ENCODE measurements around the gene SNRNP40. TPM values are rescaled to one million over a fixed set of nuclear protein-coding genes. Genes with fewer than 3 reads are reported as not detected.
"Not testable (repeated sequence)": the region's sequence is repeated elsewhere in the genome, so short reads cannot be mapped to it uniquely, and the experiment has no call there.

The SNRNP40 gene
- total RNA-seq, 4 donors from 2014 or later, result 22.9 to 63.5 (median 34.3) TPM

DNA sequence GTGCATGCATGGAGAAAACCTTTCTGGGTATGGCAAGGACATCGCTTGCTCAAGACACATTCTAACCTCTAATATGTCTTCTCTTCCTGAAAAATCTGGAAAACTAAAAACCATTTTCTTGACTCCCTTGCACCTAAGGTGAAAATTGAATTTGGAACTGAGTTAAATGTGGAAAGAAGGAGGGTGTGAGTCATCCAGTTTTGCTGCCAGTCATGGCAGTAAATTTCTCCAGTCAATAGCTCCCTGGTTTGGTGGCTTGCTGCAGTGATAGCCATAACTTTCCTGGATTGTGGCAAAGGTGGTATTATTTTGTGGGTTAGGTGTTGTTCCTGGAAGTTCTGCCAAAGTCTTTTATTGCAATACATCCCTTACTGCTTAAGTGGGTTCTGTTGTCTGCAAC is 2.8 kb upstream of the SNRNP40 start:
- Histone ChIP-seq H3K27ac (no peak overlapping the region), H3K9me3 (no peaks in the 10 kb centered on the region), H3K27me3 (no peaks in the 10 kb centered on the region), H3K36me3 (no peaks in the 10 kb centered on the region), H3K4me1 (peaks cover 0 to 32% (median 6%) of the 10 kb centered on the region in 4 donors), H3K4me3 (no peak overlapping the region)
- TF ChIP-seq CTCF (IDR thresholded peaks at IDR 0.05) (no peak), POLR2A (IDR thresholded peaks at IDR 0.05) (no peak)
- DNase-seq, result no peak

DNA sequence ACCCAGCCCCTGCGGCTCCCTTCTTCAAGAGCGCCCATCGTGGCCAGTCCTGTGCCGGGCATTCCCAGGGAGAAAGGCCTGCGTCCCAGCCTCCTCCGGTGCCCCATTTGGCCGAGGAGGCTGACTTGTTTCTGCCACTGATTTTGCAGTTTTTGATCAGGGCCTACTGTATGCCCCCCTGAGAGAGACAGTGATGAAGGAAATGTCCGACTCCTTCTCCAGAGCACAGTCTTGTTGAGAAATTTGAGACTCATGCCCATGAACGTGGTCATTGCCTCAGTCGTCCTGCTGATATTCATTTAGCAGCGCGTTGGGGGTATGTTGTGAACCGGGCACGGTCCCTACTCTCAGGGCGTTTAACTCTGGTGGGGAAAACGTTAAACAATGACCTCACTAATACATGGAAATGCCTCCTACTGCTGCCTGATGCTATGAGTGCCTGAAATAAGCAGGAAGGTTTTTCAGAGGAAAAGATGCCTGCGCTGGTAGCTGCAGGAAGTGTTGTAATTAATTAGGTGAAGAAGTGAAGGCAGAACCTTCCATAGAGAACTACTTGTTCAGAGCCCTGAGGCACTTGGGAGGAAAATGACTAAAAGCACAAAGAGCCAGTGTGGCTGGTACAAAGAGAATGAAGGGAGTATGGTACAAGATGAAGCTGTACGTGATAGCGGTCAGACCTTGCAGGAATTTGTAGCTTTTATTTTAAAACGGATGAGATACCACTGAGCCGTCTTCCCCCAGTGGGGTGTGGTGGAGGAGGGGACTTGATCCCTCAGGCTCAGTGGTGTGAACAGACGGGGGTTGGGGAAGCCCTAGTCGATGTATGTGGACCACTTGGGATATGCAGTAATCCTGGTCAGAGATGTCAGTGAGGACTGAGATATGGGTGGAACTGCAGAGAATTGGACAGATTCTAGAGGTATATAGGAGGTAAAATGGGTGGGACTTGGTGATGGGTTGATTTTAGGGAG is 974 bp upstream of the SNRNP40 start:
- H3K27me3 ChIP-seq, result no peaks in the 10 kb centered on the region
- peak overlapping the region; percentile 85 to 94 (median 90) for H3K27ac ChIP-seq
- no peaks in the 10 kb centered on the region for H3K9me3 ChIP-seq
- TF ChIP-seq CTCF (IDR thresholded peaks at IDR 0.05), result no peak
- no peak for TF ChIP-seq POLR2A (IDR thresholded peaks at IDR 0.05)
- H3K36me3 ChIP-seq, result peaks cover 0 to 12% (median 0%) of the 10 kb centered on the region in 3 donors
- H3K4me3 ChIP-seq, result peak overlapping the region; percentile 77 to 86 (median 80)
- no peak for DNase-seq
- H3K4me1 ChIP-seq, result peaks cover 0 to 32% (median 6%) of the 10 kb centered on the region in 4 donors

GRCh38 chr1:31295874-31296485 is 608 bp downstream of the SNRNP40 start:
- TF ChIP-seq CTCF (IDR thresholded peaks at IDR 0.05) (no peak), POLR2A (IDR thresholded peaks at IDR 0.05) (no peak)
- no peak for DNase-seq
- no peaks in the 10 kb centered on the region for H3K27me3 ChIP-seq
- H3K4me1 ChIP-seq, result peaks cover 0 to 32% (median 6%) of the 10 kb centered on the region in 4 donors
- H3K4me3 ChIP-seq, result peak overlapping the region; percentile 77 to 86 (median 80)
- H3K27ac ChIP-seq, result peak overlapping the region; percentile 78 to 94 (median 90)
- H3K9me3 ChIP-seq, result no peaks in the 10 kb centered on the region
- peaks cover 0 to 27% (median 0%) of the 10 kb centered on the region in 3 donors for H3K36me3 ChIP-seq

DNA sequence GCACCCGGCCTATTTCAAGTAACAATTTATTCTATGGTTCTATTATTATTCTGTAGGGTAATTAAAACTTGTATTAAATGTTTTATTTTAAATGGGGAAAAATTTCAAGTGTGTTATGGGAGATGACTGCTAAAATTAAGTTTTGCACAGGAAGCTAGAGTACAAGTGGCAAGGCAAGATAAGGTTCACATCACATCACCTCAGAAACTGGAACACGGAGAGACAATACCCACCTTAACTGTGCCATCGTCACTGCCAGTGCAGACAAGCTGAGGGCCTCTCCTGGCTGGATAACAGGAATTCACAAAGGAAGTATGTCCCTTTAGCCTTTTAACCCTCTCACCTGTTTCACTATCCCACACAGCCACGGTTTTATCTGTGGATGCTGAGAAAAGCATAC is 7.6 kb downstream of the SNRNP40 start:
- Histone ChIP-seq H3K4me1 (no peaks in the 10 kb centered on the region), H3K9me3 (no peaks in the 10 kb centered on the region), H3K27ac (no peak overlapping the region), H3K36me3 (peaks cover 0 to 94% (median 0%) of the 10 kb centered on the region in 3 donors), H3K27me3 (no peaks in the 10 kb centered on the region), H3K4me3 (no peak overlapping the region)
- TF ChIP-seq POLR2A (IDR thresholded peaks at IDR 0.05) (no peak), CTCF (IDR thresholded peaks at IDR 0.05) (no peak)
- no peak for DNase-seq

DNA sequence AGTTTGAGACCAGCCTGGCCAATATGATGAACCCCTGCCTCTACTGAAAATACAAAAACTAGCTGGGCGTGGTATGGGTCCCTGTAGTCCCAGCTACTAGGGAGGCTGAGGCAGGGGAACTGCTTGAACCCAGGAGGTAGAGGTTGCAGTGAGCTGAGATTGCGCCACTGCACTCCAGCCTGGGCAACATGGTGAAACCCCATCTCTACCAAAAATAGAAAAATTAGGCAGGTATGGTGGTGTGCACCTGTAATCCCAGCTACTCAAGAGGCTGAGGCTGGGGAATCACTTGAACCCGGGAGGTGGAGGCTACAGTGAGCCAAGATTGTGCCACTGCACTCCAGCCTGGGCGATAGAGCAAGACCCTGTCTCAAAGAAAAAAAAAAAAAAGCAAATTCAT is 8.8 kb downstream of the SNRNP40 start:
- H3K27ac ChIP-seq, H3K4me1 ChIP-seq, DNase-seq, H3K4me3 ChIP-seq, H3K27me3 ChIP-seq, H3K9me3 ChIP-seq: not testable (repeated sequence)
- H3K36me3 ChIP-seq, result peaks cover 0 to 84% (median 0%) of the 10 kb centered on the region in 3 donors

DNA sequence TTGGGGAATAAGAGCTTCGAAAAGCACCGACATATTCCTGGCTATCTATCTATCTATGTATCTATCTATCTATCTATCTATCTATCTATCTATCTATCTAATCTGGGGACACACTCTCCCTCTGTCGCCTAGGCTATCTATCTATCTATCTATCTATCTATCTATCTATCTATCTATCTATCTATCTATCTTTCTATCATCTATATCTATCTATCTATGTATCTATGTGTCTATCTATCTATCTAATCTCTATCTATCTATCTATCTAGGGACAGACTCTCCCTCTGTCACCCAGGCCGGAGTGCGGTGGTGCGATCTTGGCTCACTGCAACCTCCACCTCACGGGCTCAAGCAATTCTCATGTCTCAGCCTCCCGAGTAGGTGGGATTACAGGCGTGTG is 14.2 kb downstream of the SNRNP40 start:
- not testable (repeated sequence) for H3K4me3 ChIP-seq, H3K9me3 ChIP-seq, H3K27me3 ChIP-seq, DNase-seq, H3K27ac ChIP-seq, H3K4me1 ChIP-seq
- H3K36me3 ChIP-seq, result peaks cover 0 to 79% (median 0%) of the 10 kb centered on the region in 3 donors
